ENCODE data around the gene SHB. TPM values are rescaled to one million over a fixed set of nuclear protein-coding genes. Genes with fewer than 3 reads are reported as not detected.

The SHB gene
- total RNA-seq, 1 donor from 2014 or later, result 20.9 TPM

- intact Hi-C loops (cut with DNase I), result no loop called here
- no peaks in the 10 kb centered on the region for H3K36me3 ChIP-seq
- no peak for DNase-seq (ENCODE audit: extremely low spot score in 2 of 2)
- TF ChIP-seq POLR2A (IDR thresholded peaks at IDR 0.05) (no peak), POLR2AphosphoS5 (IDR thresholded peaks at IDR 0.05; ENCODE audit: insufficient read depth in 1 of 2, low read depth in 1 of 2) (no peak), CTCF (IDR thresholded peaks at IDR 0.05) (no peak)
- peaks cover 13% of the 10 kb centered on the region for H3K4me1 ChIP-seq
- H3K27ac ChIP-seq, result no peak overlapping the region
- H3K9me3 ChIP-seq, result no peaks in the 10 kb centered on the region
- no peaks in the 10 kb centered on the region for H3K27me3 ChIP-seq
- H3K4me3 ChIP-seq, result no peak overlapping the region
Measured at GRCh38 chr9:37986771-37987258, 82.2 kb downstream of the SHB start.

- no peak for DNase-seq (ENCODE audit: extremely low spot score in 2 of 2)
- Histone ChIP-seq H3K36me3 (no peaks in the 10 kb centered on the region), H3K4me1 (peaks cover 13% of the 10 kb centered on the region), H3K27me3 (no peaks in the 10 kb centered on the region), H3K27ac (no peak overlapping the region), H3K4me3 (no peak overlapping the region), H3K9me3 (no peaks in the 10 kb centered on the region)
- no peak for TF ChIP-seq POLR2AphosphoS5 (IDR thresholded peaks at IDR 0.05; ENCODE audit: insufficient read depth in 1 of 2, low read depth in 1 of 2)
- TF ChIP-seq CTCF (IDR thresholded peaks at IDR 0.05), result no peak
- TF ChIP-seq POLR2A (IDR thresholded peaks at IDR 0.05), result no peak
- intact Hi-C loops (cut with DNase I), result no loop called here
Measured at GRCh38 chr9:37986001-37986400, 83.0 kb downstream of the SHB start.

- no peak overlapping the region for H3K27ac ChIP-seq
- H3K4me3 ChIP-seq, result no peak overlapping the region
- intact Hi-C loops (cut with DNase I), result no loop called here
- TF ChIP-seq POLR2AphosphoS5 (IDR thresholded peaks at IDR 0.05; ENCODE audit: insufficient read depth in 1 of 2, low read depth in 1 of 2) (no peak), CTCF (IDR thresholded peaks at IDR 0.05) (no peak), POLR2A (IDR thresholded peaks at IDR 0.05) (no peak)
- H3K36me3 ChIP-seq, result no peaks in the 10 kb centered on the region
- no peak for DNase-seq (ENCODE audit: extremely low spot score in 2 of 2)
- peaks cover 13% of the 10 kb centered on the region for H3K4me1 ChIP-seq
- H3K27me3 ChIP-seq, result no peaks in the 10 kb centered on the region
- H3K9me3 ChIP-seq, result no peaks in the 10 kb centered on the region
Measured at GRCh38 chr9:37984672-37985611, 84.1 kb downstream of the SHB start.

GRCh38 chr9:37984278-37984671 is 84.8 kb downstream of the SHB start:
- TF ChIP-seq POLR2A (IDR thresholded peaks at IDR 0.05) (no peak), CTCF (IDR thresholded peaks at IDR 0.05) (no peak), POLR2AphosphoS5 (IDR thresholded peaks at IDR 0.05; ENCODE audit: insufficient read depth in 1 of 2, low read depth in 1 of 2) (no peak)
- Histone ChIP-seq H3K27ac (no peak overlapping the region), H3K4me3 (no peak overlapping the region), H3K27me3 (no peaks in the 10 kb centered on the region), H3K4me1 (peaks cover 13% of the 10 kb centered on the region), H3K9me3 (no peaks in the 10 kb centered on the region), H3K36me3 (no peaks in the 10 kb centered on the region)
- no peak for DNase-seq (ENCODE audit: extremely low spot score in 2 of 2)
- intact Hi-C loops (cut with DNase I), result no loop called here
